Lung (tissue), 12 donors: Measurements from ENCODE around the gene TCF7. TPM values are rescaled to one million over a fixed set of nuclear protein-coding genes. Genes with fewer than 3 reads are reported as not detected.

Experiments used
- ATAC-seq: fragments of 200-7000 bp; cut with Tn5 transposase; one replicate; pipeline ENCODE4 v1.9.1; 2020; ENCODE audit warnings: moderate number of reproducible peaks; ENCODE audit not compliant: insufficient read depth, low FRiP score
- DNase-seq, 3 donors: peaks; one replicate each; pipeline ENCODE4 v3.0.0-alpha.2; 2013 to 2017
- H3K27ac ChIP-seq, 2 donors: one replicate each; pipeline ENCODE4 v1.5.1; 2013; ENCODE audit warnings: mild to moderate bottlenecking in 2 of 2, moderate library complexity in 2 of 2, control low read depth in 1 of 2, inconsistent platforms in 1 of 2, low read depth in 1 of 2, low read length in 1 of 2
- H3K27me3 ChIP-seq, 3 donors: one replicate each; pipeline ENCODE4 v1.5.1; 2013; ENCODE audit warnings: low read length in 2 of 3; ENCODE audit not compliant: control insufficient read depth in 3 of 3, insufficient read depth in 3 of 3
- H3K36me3 ChIP-seq, 4 donors: one replicate each; pipeline ENCODE4 v1.5.1; 2013; ENCODE audit warnings: low read length in 4 of 4, mild to moderate bottlenecking in 1 of 4, moderate library complexity in 1 of 4; ENCODE audit not compliant: control insufficient read depth in 4 of 4, insufficient read depth in 4 of 4
- H3K4me1 ChIP-seq, 5 donors: one replicate each; pipeline ENCODE4 v1.5.1; 2013; ENCODE audit warnings: low read length in 5 of 5, mild to moderate bottlenecking in 2 of 5, moderate library complexity in 1 of 5; ENCODE audit not compliant: control insufficient read depth in 5 of 5, insufficient read depth in 5 of 5
- H3K4me3 ChIP-seq: one replicate; pipeline ENCODE4 v1.5.1; 2013; ENCODE audit warnings: mild to moderate bottlenecking, control low read depth, moderate library complexity
- H3K9ac ChIP-seq, 2 donors: one replicate each; pipeline ENCODE4 v1.5.1; 2013; ENCODE audit warnings: low read length in 2 of 2, control low read depth in 1 of 2; ENCODE audit not compliant: insufficient read depth in 1 of 2
- H3K9me3 ChIP-seq, 4 donors: one replicate each; pipeline ENCODE4 v1.5.1; 2013; ENCODE audit warnings: low read length in 3 of 4, mild to moderate bottlenecking in 1 of 4, moderate library complexity in 1 of 4; ENCODE audit not compliant: control insufficient read depth in 4 of 4, insufficient read depth in 3 of 4
- WGBS, 2 donors: extraction: QIAGEN DNeasy Blood & Tissue Kit; methylation state at CpG; one replicate each; pipeline ENCODE4 v1.1.7; 2013; 5-methylcytosine and 5-hydroxymethylcytosine counted together
- polyA plus RNA-seq, 2 donors: library from polyadenylated mRNA; stranded (reverse); fragments of 200-250 nt; gene quantifications; one replicate each; pipeline ENCODE4 v1.2.1, GENCODE V29; 2013
- total RNA-seq, 2 donors: library from RNA; depleted of rRNA in 1 of 2; stranded (reverse); fragments of >200 nt in 1 of 2; gene quantifications; one replicate each; pipeline ENCODE4 v1.2.1, GENCODE V29; 2014 to 2021
- TF ChIP-seq, protein P1 (sequence below): IDR thresholded peaks from 2 replicates; pipeline ENCODE4 v1.5.1; 2012; ENCODE audit warnings: mild to moderate bottlenecking; ENCODE audit errors: control extremely low read depth, extremely low read depth
- donor health status: control.
- donor health status: control.
- donor health status: Bipolar disorder and iron deficiency.
- donor health status: healthy.
- donor health status: DM: yes; HTN: yes; CAD: no.

TCF7 gene
- total and polyA plus RNA-seq, 4 donors, result 2.9 to 6.0 (median 3.4) TPM

DNA sequence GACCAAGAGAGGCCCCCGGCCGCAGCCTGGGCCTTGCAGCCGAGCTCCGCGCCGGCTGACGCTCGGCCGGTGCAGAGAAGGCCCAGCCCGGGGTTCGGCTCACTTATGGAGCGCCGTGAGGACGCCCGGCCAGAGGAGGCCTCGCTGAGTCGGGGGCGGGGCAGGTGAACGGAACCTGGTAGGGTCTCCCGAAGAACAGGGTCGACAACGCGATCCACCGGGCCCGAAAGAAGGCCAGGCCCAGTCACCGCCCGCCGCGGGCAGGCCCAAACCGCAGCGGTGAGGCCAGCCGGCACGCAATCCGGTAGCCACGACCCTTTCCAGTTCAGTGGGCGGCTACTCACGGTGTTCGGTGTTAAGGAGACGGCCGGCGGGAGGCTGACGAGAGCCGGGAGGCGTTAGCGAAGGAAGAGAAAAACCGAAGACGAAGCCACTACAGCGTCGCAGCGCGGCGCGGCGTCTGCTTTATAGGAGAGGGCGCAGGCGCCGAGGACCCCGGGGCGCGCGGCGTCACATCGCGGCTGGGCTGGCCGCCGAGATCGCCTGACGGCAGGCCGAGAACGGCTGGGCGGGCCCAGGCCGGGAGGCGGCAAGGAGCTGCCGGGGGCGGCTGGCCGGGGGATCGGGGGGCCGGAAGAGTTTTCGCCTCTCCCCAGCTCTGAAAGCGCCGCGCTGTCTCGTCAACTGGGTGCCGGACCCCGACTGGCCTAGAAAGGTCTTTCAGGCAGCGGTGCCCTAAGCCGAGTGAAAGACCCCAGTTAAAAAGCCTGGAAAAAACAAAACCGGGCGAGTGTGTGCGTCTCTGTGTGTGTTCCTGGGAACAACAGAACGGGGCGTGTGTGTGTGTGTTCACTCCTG, 62.3 kb downstream of the TCF7 start, which contains the start of gene SKP1:
Gene SKP1, minus strand, starts transcription at position 440 of the 858 bp plus-strand sequence. CDS start 2,928 bp downstream, outside the sequence.
- Histone ChIP-seq H3K36me3 (peaks cover 5 to 15% (median 8%) of the 10 kb centered on the region in 4 donors), H3K27me3 (no peaks in the 10 kb centered on the region), H3K27ac (peak within 1 kb of the TSS; percentile 96 to 99), H3K4me3 (peak within 1 kb of the TSS; percentile 88), H3K9ac (peak within 1 kb of the TSS; percentile 90 to 96), H3K4me1 (peaks cover 3 to 22% (median 4%) of the 10 kb centered on the region in 5 donors), H3K9me3 (no peaks in the 10 kb centered on the region)
- ATAC-seq (peak; percentile 93), DNase-seq (peak; percentile 90 to 92 (median 92))
- TF ChIP-seq, protein P1, sequence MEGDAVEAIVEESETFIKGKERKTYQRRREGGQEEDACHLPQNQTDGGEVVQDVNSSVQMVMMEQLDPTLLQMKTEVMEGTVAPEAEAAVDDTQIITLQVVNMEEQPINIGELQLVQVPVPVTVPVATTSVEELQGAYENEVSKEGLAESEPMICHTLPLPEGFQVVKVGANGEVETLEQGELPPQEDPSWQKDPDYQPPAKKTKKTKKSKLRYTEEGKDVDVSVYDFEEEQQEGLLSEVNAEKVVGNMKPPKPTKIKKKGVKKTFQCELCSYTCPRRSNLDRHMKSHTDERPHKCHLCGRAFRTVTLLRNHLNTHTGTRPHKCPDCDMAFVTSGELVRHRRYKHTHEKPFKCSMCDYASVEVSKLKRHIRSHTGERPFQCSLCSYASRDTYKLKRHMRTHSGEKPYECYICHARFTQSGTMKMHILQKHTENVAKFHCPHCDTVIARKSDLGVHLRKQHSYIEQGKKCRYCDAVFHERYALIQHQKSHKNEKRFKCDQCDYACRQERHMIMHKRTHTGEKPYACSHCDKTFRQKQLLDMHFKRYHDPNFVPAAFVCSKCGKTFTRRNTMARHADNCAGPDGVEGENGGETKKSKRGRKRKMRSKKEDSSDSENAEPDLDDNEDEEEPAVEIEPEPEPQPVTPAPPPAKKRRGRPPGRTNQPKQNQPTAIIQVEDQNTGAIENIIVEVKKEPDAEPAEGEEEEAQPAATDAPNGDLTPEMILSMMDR, result no peak
- WGBS, 2 donors, result 0% methylated on average over 82 to 92 of the region's 92 CpGs

DNA sequence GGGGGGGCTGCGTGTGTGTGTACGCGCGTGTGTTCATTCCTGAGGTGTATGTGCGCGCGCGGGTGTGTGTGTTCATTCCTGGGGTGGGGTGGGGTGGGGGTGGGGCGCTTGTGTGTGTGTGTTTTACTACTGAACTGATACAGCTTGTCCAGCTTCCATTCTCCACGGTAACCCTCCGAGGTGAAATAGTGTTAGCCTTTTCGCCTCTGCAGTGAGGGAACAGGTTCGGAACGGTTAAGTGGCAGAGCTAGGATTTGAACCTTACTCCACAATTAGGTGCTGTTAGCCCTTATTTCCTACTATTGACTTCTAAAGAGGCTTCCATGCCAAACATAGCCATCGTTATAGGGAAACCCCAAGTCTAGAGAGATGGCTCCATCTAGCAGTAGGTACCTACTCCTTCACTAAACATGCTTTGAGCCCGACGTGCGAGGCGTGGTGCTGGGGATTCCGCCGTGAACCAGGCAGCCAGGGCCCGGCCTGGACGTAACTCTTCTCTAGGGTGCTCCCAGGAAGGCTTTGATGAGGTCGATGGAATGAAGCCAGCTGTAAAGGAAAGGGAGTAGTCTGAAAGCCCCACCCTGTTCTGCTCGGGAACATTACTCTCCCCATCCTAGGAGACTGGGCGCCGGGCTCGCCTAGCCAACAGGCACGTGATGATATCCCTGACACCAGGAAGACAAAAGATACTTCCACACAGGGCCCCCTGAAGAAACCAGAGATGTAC, 63.1 kb downstream of the TCF7 start:
- DNase-seq (peak in 2 of 3 donors; percentile 36 to 86), ATAC-seq (peak; percentile 31)
- H3K36me3 ChIP-seq, result peaks cover 3 to 7% (median 6%) of the 10 kb centered on the region in 4 donors
- H3K27me3 ChIP-seq, result no peaks in the 10 kb centered on the region
- no peaks in the 10 kb centered on the region for H3K9me3 ChIP-seq
- 24 to 31% methylated on average over 29 of the region's 29 CpGs for WGBS, 2 donors
- H3K9ac ChIP-seq, result peak overlapping the region; percentile 88 to 96
- H3K4me1 ChIP-seq, result peaks cover 2 to 22% (median 4%) of the 10 kb centered on the region in 5 donors
- peak overlapping the region; percentile 88 for H3K4me3 ChIP-seq
- peak overlapping the region; percentile 96 to 99 for H3K27ac ChIP-seq
- TF ChIP-seq, protein P1, result no peak

DNA sequence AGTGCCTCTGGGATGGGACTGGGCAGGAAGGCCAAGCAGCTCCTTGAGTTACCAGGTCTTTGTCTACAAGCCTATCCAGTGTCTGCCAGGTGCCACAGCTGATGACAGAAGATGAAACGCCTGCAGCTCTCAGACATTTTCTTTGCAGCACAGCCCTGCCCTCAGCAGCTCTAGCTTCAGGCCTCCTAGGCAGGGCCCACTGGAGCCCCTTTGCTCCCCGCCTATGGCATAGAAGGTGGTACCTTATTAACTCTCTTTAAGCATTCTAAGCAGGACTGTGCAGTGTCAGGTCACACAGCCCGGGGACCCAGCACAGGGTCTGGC, 63.6 kb downstream of the TCF7 start:
- Histone ChIP-seq H3K27me3 (no peaks in the 10 kb centered on the region), H3K4me1 (peaks cover 2 to 22% (median 4%) of the 10 kb centered on the region in 5 donors), H3K27ac (peak overlapping the region in 1 of 2 donors; percentile 26), H3K9me3 (no peaks in the 10 kb centered on the region), H3K4me3 (no peak overlapping the region), H3K9ac (no peak overlapping the region), H3K36me3 (peaks cover 2 to 5% (median 4%) of the 10 kb centered on the region in 4 donors)
- DNase-seq (no peak), ATAC-seq (no peak)
- 86 to 89% methylated on average over 3 of the region's 3 CpGs for WGBS, 2 donors
- TF ChIP-seq, protein P1, result no peak
